GM19395 (cell line): ENCODE measurements around the gene CASP2.

ENCODE experiments used
- ATAC-seq: cut with Tn5 transposase; IDR thresholded peaks from one replicate; pipeline ENCODE4 v1.9.1; 2021; ENCODE audit warnings: mild to moderate bottlenecking, moderate library complexity; ENCODE audit not compliant: unreplicated experiment

CASP2 gene

GRCh38 chr7:143325240-143325639 is 37.1 kb downstream of the CASP2 start:
- peak; percentile 52 for ATAC-seq

DNA sequence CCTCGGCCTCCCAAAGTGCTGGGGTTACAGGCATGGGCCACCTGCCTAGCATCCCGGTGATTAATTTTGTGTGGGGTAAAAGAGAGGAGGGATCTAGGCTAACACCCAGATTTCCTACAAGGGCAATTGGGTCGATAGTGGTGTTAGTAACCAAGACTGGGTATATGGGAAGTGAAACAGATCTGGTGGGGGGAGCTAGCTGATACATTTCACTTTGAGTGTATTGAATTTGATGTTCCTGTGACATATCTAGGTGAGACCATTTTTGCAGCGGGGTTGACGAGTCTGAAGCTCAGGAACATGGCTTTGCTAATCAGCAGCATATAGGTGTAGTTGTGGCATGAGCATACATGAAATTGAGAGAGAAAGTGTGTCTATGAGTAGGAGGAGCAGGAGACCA is 39.8 kb downstream of the CASP2 start:
- ATAC-seq: no peak

GRCh38 chr7:143329471-143330170 is 41.5 kb downstream of the CASP2 start:
- no peak for ATAC-seq

- no peak for ATAC-seq
Measured at GRCh38 chr7:143331179-143331801, 43.1 kb downstream of the CASP2 start.

DNA sequence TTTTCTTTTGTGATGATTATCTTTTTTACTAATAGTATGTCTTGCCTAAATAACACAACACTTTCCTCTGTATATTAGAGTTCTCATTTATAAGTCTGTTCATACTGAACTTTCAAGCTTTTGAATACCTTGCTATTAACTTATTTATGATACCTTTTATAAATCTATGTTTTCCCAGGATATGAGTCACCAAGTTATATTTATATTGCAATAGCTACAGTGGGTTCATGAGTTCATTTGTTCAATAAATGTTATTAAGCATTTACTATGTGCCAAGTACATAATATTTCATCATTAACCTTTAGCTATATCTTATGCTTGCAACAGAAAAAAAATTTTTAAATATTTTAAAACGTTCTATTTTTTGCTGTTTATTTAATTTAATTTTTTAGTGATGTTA is 46.1 kb downstream of the CASP2 start:
- ATAC-seq: no peak

DNA sequence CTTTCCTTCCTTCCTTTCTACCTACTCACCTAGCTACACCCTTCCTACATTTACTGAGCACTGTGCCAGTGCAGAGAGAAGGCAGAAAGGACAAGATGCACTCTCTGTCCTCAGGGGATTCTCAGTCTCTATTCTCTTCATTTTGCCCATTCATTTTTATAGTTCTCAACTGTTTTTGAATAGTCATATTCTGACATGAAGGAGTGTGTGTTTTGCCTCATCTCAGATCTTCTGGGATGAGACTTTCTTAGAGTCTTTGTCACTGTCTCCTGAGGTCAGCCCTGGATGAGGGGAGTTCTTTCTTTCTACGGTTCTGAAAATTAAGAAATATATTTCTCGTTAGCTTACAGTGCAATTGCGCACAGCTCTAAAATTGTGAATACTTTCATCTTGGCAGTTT is 49.1 kb downstream of the CASP2 start:
- ATAC-seq: no peak

- no peak for ATAC-seq
Measured at GRCh38 chr7:143341842-143342241, 53.7 kb downstream of the CASP2 start.

DNA sequence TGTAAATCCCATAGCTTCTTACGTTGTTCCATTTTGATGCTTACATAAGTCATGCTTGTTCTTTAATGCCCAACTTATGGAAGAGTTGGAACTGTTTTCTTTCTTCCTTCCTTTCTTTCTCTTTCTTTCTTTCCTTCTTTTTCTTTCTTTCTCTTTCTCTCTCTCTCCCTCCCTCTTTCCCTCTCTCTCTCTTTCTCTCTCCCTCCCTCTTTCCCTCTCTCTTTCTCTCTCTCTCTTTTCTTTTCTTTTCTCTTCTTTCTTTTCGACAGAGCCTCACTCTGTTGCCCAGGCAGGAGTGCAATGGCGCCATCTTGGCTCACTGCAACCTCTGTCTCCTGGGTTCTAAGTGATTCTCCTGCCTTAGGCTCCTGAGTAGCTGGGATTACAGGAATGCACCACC is 55.4 kb downstream of the CASP2 start:
- ATAC-seq: no peak

- peak; percentile 69 for ATAC-seq
Measured at GRCh38 chr7:143345428-143345900, 57.3 kb downstream of the CASP2 start.

- no peak for ATAC-seq
Measured at GRCh38 chr7:143346018-143346417, 57.9 kb downstream of the CASP2 start.

- ATAC-seq: no peak
Measured at GRCh38 chr7:143347950-143348349, 59.8 kb downstream of the CASP2 start.

- ATAC-seq: no peak
Measured at GRCh38 chr7:143351060-143351459, 62.9 kb downstream of the CASP2 start.

GRCh38 chr7:143351574-143351973 is 63.4 kb downstream of the CASP2 start:
- ATAC-seq: no peak

- ATAC-seq: no peak
Measured at GRCh38 chr7:143352531-143353002, 64.4 kb downstream of the CASP2 start.

DNA sequence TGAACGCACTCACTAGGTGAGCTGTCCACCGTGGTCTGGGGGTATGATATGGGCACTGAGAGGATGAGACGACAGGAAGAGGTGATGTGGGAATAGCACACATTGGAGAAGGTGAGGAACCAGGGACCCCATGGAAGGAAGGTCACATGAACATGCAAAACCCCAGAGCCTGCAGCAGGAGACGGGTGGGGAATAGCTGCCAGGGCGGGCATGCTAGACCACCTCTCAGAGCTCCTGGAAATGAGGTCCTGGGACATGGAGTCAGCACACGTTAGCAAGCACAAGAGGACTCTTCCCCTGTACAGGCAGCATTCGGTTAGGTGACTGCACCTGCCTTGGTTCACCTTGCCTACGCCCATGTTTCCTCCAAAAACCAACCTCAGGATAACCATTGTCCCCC is 66.2 kb downstream of the CASP2 start:
- no peak for ATAC-seq

DNA sequence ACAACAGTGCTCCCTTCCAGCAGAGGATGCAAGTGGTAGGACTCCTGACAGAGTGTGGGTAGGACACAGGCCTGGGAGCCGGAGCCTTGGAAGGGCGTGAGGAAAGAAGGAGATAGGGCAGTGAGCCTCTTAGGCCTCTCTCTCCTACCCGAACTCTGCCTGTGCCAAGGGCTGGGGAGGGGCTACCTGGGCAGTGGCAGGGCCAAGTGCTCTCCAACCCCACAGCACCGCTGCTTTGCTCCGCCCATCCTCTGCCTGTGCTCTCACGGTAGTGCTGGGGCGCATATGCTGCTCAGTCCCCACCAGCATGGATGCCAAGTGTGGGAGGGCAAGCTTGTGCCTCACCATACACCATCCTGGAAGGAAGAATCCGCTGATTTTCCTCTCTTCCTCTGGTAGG is 66.8 kb downstream of the CASP2 start:
- ATAC-seq: no peak

GRCh38 chr7:143355450-143356385 is 67.6 kb downstream of the CASP2 start:
- no peak for ATAC-seq

DNA sequence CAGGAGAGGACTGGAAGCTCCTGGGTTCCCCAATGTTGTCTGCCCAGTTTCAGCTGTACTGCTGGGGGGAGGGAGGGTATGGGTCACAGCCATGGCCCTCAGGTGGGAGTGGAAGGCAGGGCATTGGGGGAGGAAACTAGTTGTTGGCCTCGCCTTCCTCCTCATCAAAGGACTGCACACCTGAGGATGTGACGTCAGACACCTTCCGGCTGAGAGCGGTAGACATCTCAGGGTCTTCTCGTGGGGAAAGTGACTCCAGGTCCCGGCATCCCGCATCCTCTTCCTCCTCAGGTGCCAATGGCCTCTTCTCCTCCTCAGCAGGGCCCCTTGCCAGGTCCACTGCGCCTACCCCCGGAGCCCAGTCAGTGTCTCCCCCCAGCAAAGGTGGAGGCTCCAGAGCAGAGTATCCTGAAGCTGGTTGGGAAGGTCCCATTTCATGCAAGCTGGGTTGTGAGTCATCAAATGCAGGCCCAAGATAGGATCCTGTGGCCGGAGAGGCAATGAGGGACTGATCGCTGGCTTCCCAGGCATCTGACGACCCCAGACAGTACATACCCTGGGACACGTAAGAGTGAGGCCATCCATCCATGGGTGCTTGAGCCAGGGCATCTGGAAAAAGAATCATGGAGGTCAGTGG is 68.4 kb downstream of the CASP2 start:
- no peak for ATAC-seq
